IMR-90 (cell line): ENCODE results near the gene JSRP1. TPM values are rescaled to one million over a fixed set of nuclear protein-coding genes. Genes with fewer than 3 reads are reported as not detected.

Experiments used
- ATAC-seq: fragments of 200-7000 bp; cut with Tn5 transposase; 2 replicates; pipeline ENCODE4 v1.9.1; 2020; ENCODE audit warnings: low read depth, mild to moderate bottlenecking, moderate library complexity
- BruUV-seq: library from RNA; stranded (reverse); fragments of 400-500 nt; replicated peaks from 2 replicates; lab custom pipeline; 2021; lab: Mats Ljungman, UMichigan
- CTCF ChIA-PET: fragments of 300-600 bp; formaldehyde crosslinking; extraction: SDS; loops from one replicate; lab custom pipeline; 2021; ENCODE audit warnings: antibody characterized with exemption; lab: Yijun Ruan, JAX
- POLR2A ChIA-PET: fragments of 300-600 bp; sonication (Branson Sonifier 250); formaldehyde crosslinking; loops from one replicate; lab custom pipeline; 2022; ENCODE audit warnings: antibody characterized with exemption; ENCODE audit not compliant: unreplicated experiment; lab: Charles Lee
- DNase-seq: peaks from one replicate; pipeline ENCODE4 v3.0.0; 2013
- H2AFZ ChIP-seq: replicated peaks from 2 replicates; pipeline ENCODE3; 2013; ENCODE audit warnings: low read length, mild to moderate bottlenecking; ENCODE audit not compliant: poor library complexity
- H2AK5ac ChIP-seq: 2 replicates; pipeline ENCODE4 v1.6.1; 2013; ENCODE audit warnings: low read depth, low read length, inconsistent platforms
- H2AK9ac ChIP-seq: replicated peaks from 2 replicates; pipeline ENCODE3; 2013; ENCODE audit warnings: mild to moderate bottlenecking, low read depth, low read length, moderate library complexity; ENCODE audit not compliant: poor library complexity
- H2BK120ac ChIP-seq: 2 replicates; pipeline ENCODE4 v1.6.1; 2013; ENCODE audit warnings: low read depth, low read length, inconsistent platforms
- H2BK15ac ChIP-seq: 3 replicates; pipeline ENCODE4 v1.6.1; 2013; ENCODE audit warnings: low read depth, low read length, inconsistent platforms
- H2BK20ac ChIP-seq: 2 replicates; pipeline ENCODE4 v1.6.1; 2013; ENCODE audit warnings: low read depth, mild to moderate bottlenecking, inconsistent platforms, low read length, moderate library complexity
- H2BK5ac ChIP-seq: 2 replicates; pipeline ENCODE4 v1.6.1; 2013; ENCODE audit warnings: mild to moderate bottlenecking, low read depth, low read length, inconsistent platforms; ENCODE audit not compliant: poor library complexity, severe bottlenecking
- H3K14ac ChIP-seq: replicated peaks from 2 replicates; pipeline ENCODE4 v1.6.1; 2013; ENCODE audit warnings: low read depth, low read length, inconsistent platforms
- H3K18ac ChIP-seq: 2 replicates; pipeline ENCODE4 v1.6.1; 2013; ENCODE audit warnings: low read depth, low read length, control low read depth
- H3K23ac ChIP-seq: 2 replicates; pipeline ENCODE4 v1.6.1; 2013; ENCODE audit warnings: low read depth, low read length, inconsistent platforms
- H3K27ac ChIP-seq: 2 replicates; pipeline ENCODE4 v1.5.1; 2013; ENCODE audit warnings: mild to moderate bottlenecking, control low read depth, low read length; ENCODE audit not compliant: insufficient read depth
- H3K27me3 ChIP-seq: 2 replicates; pipeline ENCODE4 v1.6.1; 2013; ENCODE audit warnings: low read length; ENCODE audit not compliant: control insufficient read depth, insufficient read depth
- H3K36me3 ChIP-seq: 2 replicates; pipeline ENCODE4 v1.6.1; 2013; ENCODE audit warnings: low read length, mixed read lengths; ENCODE audit not compliant: control insufficient read depth, insufficient read depth
- H3K4ac ChIP-seq: 2 replicates; pipeline ENCODE4 v1.6.1; 2013; ENCODE audit warnings: low read depth, low read length, inconsistent platforms
- H3K4me1 ChIP-seq: 2 replicates; pipeline ENCODE4 v1.6.1; 2013; ENCODE audit warnings: low read length, mixed read lengths; ENCODE audit not compliant: control insufficient read depth, insufficient read depth
- H3K4me2 ChIP-seq: 2 replicates; pipeline ENCODE4 v1.6.1; 2013; ENCODE audit warnings: low read depth, mild to moderate bottlenecking, control low read depth, low read length, moderate library complexity
- H3K4me3 ChIP-seq: 2 replicates; pipeline ENCODE4 v1.5.1; 2013; ENCODE audit warnings: low read depth, mild to moderate bottlenecking, control low read depth, low read length, moderate library complexity; ENCODE audit not compliant: insufficient read depth
- H3K56ac ChIP-seq: 2 replicates; pipeline ENCODE4 v1.6.1; 2013; ENCODE audit warnings: low read length, inconsistent platforms; ENCODE audit not compliant: insufficient read depth; ENCODE audit errors: extremely low read depth
- H3K79me1 ChIP-seq, 2 experiments: 2 replicates each; pipeline ENCODE4 v1.6.1; 2013; ENCODE audit warnings: low read length in 2 of 2, inconsistent platforms in 1 of 2, low read depth in 1 of 2
- H3K9ac ChIP-seq: 2 replicates; pipeline ENCODE4 v1.6.1; 2013; ENCODE audit warnings: low read depth, low read length, control low read depth
- H3K9me1 ChIP-seq: 2 replicates; pipeline ENCODE4 v1.6.1; 2013; ENCODE audit warnings: low read length, inconsistent platforms; ENCODE audit not compliant: insufficient read depth
- H3K9me3 ChIP-seq: 2 replicates; pipeline ENCODE4 v1.6.1; 2013; ENCODE audit warnings: low read length; ENCODE audit not compliant: control insufficient read depth, insufficient read depth
- H4K20me1 ChIP-seq: 2 replicates; pipeline ENCODE4 v1.6.1; 2013; ENCODE audit warnings: low read length, inconsistent platforms; ENCODE audit not compliant: insufficient read depth
- H4K5ac ChIP-seq: 2 replicates; pipeline ENCODE4 v1.6.1; 2013; ENCODE audit warnings: mild to moderate bottlenecking, low read depth, low read length, control low read depth
- H4K8ac ChIP-seq, 2 experiments: 2 replicates each; pipeline ENCODE4 v1.6.1; 2013; ENCODE audit warnings: low read depth in 2 of 2, low read length in 2 of 2, control low read depth in 1 of 2, inconsistent platforms in 1 of 2
- H4K91ac ChIP-seq: 2 replicates; pipeline ENCODE4 v1.6.1; 2013; ENCODE audit warnings: low read depth, low read length, inconsistent platforms; ENCODE audit not compliant: insufficient read depth
- BHLHE40 ChIP-seq: fragments of 150-350 bp; IDR thresholded peaks from 2 replicates; pipeline ENCODE4 v1.6.1; 2016; ENCODE audit warnings: mild to moderate bottlenecking, low read depth, low read length
- CHD1 ChIP-seq: IDR thresholded peaks from 2 replicates; pipeline ENCODE4 v1.6.1; 2012; ENCODE audit warnings: low read depth, low read length, improper control_type of control experiment
- RAD21 ChIP-seq: IDR thresholded peaks from 2 replicates; pipeline ENCODE4 v1.6.1; 2012; ENCODE audit warnings: low read length, improper control_type of control experiment
- SMC3 ChIP-seq: fragments of 150-350 bp; IDR thresholded peaks from 2 replicates; pipeline ENCODE4 v1.6.1; 2016; ENCODE audit warnings: low read depth, mild to moderate bottlenecking, antibody characterized with exemption, low read length, moderate library complexity
- WGBS, 2 experiments: methylation state at CpG; one replicate each; pipeline versions ENCODE4 v1.1.5 to v1.1.7; 2013; ENCODE audit warnings: missing lambda C conversion rate in 2 of 2; ENCODE audit not compliant: insufficient read length in 1 of 2; ENCODE audit errors: extremely low coverage in 2 of 2; 5-methylcytosine and 5-hydroxymethylcytosine counted together
- dilution Hi-C: fragments of 300-500 bp; cut with HindIII; formaldehyde crosslinking; loops from one replicate; pipeline ENCODE4 v1.14.3; 2018; ENCODE audit warnings: low sequenced_read_pairs; ENCODE audit not compliant: unreplicated experiment
- in situ Hi-C: fragments of 300-500 bp; cut with MboI; formaldehyde crosslinking; loops from 3 replicates; pipeline ENCODE4 v1.14.3; 2019; ENCODE audit warnings: low sequenced_read_pairs, inconsistent platforms, mixed read lengths
- intact Hi-C: fragments of 100-400 bp; cut with micrococcal nuclease; formaldehyde crosslinking; loops from 2 replicates; pipeline ENCODE4 v1.10.0; 2022
- polyA plus RNA-seq, 3 experiments: library from polyadenylated mRNA; depleted of rRNA; stranded (reverse); fragments of >200 nt; gene quantifications; 2 replicates each; pipeline ENCODE4 v1.2.3, GENCODE V29; 2012; ENCODE audit warnings: low replicate concordance in 1 of 3
- total RNA-seq: library from RNA; depleted of rRNA; stranded (reverse); fragments of >200 nt; gene quantifications from 2 replicates; pipeline ENCODE4 v1.2.3, GENCODE V29; 2012

JSRP1 gene
- total and polyA plus RNA-seq, 2 of the 4 experiments (the other 2 are of a cell fraction): not detected

GRCh38 chr19:2215281-2215751 is 40.9 kb downstream of the JSRP1 start:
- Histone ChIP-seq H2BK120ac (no peak overlapping the region), H4K5ac (no peak overlapping the region), H3K9ac (no peak overlapping the region), H4K8ac (no peak overlapping the region), H3K9me3 (no peaks in the 10 kb centered on the region), H2BK20ac (no peak overlapping the region), H2AK5ac (no peak overlapping the region), H3K4me3 (no peak overlapping the region), H3K23ac (no peak overlapping the region), H3K18ac (no peak overlapping the region), H4K20me1 (no peaks in the 10 kb centered on the region; the same call in 1 of the 2 replicates), H3K36me3 (peaks cover 77% of the 10 kb centered on the region), H3K27ac (no peak overlapping the region), H2AFZ (no peak overlapping the region), H3K4ac (no peak overlapping the region), H3K4me1 (no peaks in the 10 kb centered on the region), H3K56ac (no peak overlapping the region), H4K91ac (no peak overlapping the region), H3K14ac (no peak overlapping the region), H2BK5ac (no peak overlapping the region), H3K79me1 (peaks cover 14 to 50% of the 10 kb centered on the region in 2 experiments; a peak in 3 of 4 replicates), H2BK15ac (no peak overlapping the region), H3K27me3 (no peaks in the 10 kb centered on the region), H3K9me1 (no peaks in the 10 kb centered on the region), H2AK9ac (no peak overlapping the region), H3K4me2 (no peak overlapping the region)
- intact Hi-C loops: no loop called here
- WGBS, 2 experiments: 81% methylated on average over 17 of the region's 31 CpGs; no CpG with 5 or more reads in 1 of the 2 experiments
- ChIA-PET CTCF (no interaction called here), POLR2A (no interaction called here)
- DNase-seq (no peak), ATAC-seq (no peak)
- no TSS peak for BruUV-seq
- dilution Hi-C loops: no loop called here
- in situ Hi-C loops: no loop called here
- TF ChIP-seq CHD1 (no peak), RAD21 (no peak), BHLHE40 (0 out of 2 replicates have a peak, but pooled peaks have one; percentile 42), SMC3 (no peak)
